ENCODE data around the gene PRKCE.

The PRKCE gene

GRCh38 chr2:45710468-45710867 lies 59.0 kb downstream of the PRKCE start:
- no peak overlapping the region for H3K4me3 ChIP-seq (ENCODE audit: control insufficient read depth, low read depth, low read length)
- TF ChIP-seq, protein P1, sequence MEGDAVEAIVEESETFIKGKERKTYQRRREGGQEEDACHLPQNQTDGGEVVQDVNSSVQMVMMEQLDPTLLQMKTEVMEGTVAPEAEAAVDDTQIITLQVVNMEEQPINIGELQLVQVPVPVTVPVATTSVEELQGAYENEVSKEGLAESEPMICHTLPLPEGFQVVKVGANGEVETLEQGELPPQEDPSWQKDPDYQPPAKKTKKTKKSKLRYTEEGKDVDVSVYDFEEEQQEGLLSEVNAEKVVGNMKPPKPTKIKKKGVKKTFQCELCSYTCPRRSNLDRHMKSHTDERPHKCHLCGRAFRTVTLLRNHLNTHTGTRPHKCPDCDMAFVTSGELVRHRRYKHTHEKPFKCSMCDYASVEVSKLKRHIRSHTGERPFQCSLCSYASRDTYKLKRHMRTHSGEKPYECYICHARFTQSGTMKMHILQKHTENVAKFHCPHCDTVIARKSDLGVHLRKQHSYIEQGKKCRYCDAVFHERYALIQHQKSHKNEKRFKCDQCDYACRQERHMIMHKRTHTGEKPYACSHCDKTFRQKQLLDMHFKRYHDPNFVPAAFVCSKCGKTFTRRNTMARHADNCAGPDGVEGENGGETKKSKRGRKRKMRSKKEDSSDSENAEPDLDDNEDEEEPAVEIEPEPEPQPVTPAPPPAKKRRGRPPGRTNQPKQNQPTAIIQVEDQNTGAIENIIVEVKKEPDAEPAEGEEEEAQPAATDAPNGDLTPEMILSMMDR (IDR thresholded peaks at IDR 0.05; ENCODE audit: control insufficient read depth, insufficient read depth, low read depth, low read length, missing control alignments): no peak
- no peak for DNase-seq (ENCODE audit: low read depth)

DNA sequence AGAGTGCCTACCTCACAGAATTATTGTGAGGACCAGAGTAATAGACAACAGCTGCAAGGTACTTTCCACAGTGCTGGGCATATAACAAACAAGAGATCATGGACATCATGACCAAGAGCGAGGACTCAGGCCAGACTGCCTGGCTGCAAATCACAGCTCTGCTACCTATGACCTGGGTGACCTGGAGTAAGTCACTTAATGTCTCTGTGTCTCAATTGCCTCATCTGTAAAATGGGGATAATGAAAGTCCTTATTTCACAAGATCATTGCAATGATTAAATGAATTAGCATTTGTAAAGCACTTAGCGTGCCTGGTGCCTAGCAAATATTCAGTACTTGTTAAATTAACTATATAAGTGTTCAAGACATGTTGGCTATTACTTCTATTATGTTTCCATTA lies 59.7 kb downstream of the PRKCE start:
- TF ChIP-seq, protein P1 (IDR thresholded peaks at IDR 0.05; ENCODE audit: control insufficient read depth, insufficient read depth, low read depth, low read length, missing control alignments): no peak
- H3K4me3 ChIP-seq (ENCODE audit: control insufficient read depth, low read depth, low read length): no peak overlapping the region
- DNase-seq (ENCODE audit: low read depth): no peak

DNA sequence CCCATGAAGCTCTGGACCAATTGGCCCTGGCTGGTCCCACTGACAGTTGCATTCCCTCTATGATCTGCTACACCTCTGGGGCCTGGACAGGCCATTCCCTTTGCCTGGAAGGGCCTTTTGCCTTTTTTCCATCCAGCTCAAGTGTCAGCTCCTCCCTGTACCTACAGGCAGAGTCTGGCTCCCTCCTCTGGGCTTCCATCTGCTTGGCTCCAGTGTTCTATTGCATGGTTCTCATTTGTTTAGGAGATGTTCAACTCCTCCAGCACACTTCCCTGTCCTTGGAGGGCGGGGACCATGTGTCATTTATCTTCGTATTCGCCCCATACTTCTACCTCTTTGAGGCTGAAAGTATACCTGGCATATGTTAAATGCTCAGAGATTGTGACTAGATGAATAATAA lies 61.1 kb downstream of the PRKCE start:
- DNase-seq (ENCODE audit: low read depth): no peak
- H3K4me3 ChIP-seq (ENCODE audit: control insufficient read depth, low read depth, low read length): no peak overlapping the region
- TF ChIP-seq, protein P1 (IDR thresholded peaks at IDR 0.05; ENCODE audit: control insufficient read depth, insufficient read depth, low read depth, low read length, missing control alignments): no peak

GRCh38 chr2:45713136-45713535 lies 61.7 kb downstream of the PRKCE start:
- no peak for DNase-seq (ENCODE audit: low read depth)
- TF ChIP-seq, protein P1 (IDR thresholded peaks at IDR 0.05; ENCODE audit: control insufficient read depth, insufficient read depth, low read depth, low read length, missing control alignments): no peak
- H3K4me3 ChIP-seq (ENCODE audit: control insufficient read depth, low read depth, low read length): no peak overlapping the region

- H3K4me3 ChIP-seq (ENCODE audit: control insufficient read depth, low read depth, low read length): no peak overlapping the region
- TF ChIP-seq, protein P1 (IDR thresholded peaks at IDR 0.05; ENCODE audit: control insufficient read depth, insufficient read depth, low read depth, low read length, missing control alignments): no peak
- DNase-seq (ENCODE audit: low read depth): no peak
These were observed 62.1 kb downstream of the PRKCE start for GRCh38 chr2:45713591-45713990.

DNA sequence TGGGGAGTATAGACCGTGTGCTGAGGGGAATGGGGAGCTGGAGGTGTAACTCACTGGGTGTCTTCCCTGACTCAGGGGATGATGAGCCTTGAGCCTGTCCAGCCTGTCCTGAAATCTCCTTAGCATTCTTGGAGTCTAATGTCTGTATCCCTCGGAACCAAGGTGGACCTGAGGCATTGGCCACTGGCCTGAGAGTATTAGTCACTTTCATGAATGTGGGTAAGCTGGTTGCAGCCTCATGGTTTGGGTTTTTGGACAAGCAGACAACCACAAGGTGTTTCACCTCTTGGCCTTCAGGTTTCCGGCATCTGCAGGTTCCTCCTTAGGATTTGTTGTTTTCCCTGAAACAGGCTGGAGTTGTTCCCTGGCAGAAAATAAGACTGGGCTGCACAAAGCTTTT lies 63.2 kb downstream of the PRKCE start:
- TF ChIP-seq, protein P1 (IDR thresholded peaks at IDR 0.05; ENCODE audit: control insufficient read depth, insufficient read depth, low read depth, low read length, missing control alignments): no peak
- no peak for DNase-seq (ENCODE audit: low read depth)
- no peak overlapping the region for H3K4me3 ChIP-seq (ENCODE audit: control insufficient read depth, low read depth, low read length)
